Fibroblast of gingiva (primary cell): ENCODE data around the gene CTSE.
"Not testable (repeated sequence)": the region's sequence is repeated elsewhere in the genome, so short reads cannot be mapped to it uniquely, and the experiment has no call there.

Experiments used
- DNase-seq: peaks from one replicate; pipeline ENCODE4 v3.0.0-alpha.2; 2011; ENCODE audit warnings: low read depth

Gene CTSE

GRCh38 chr1:206023695-206024094 lies at the start of gene CTSE:
CTSE (minus strand) TSS chr1:206023895; CDS start chr1:206023791, 104 bp downstream.
- DNase-seq = no peak

- DNase-seq = no peak
These were observed 47.1 kb upstream of the CTSE start for GRCh38 chr1:206070627-206071304.

GRCh38 chr1:206068314-206068713 lies 44.6 kb upstream of the CTSE start:
- DNase-seq = no peak

- DNase-seq = no peak
These were observed 44.0 kb upstream of the CTSE start for GRCh38 chr1:206067486-206068227.

GRCh38 chr1:206066479-206067171 lies 42.9 kb upstream of the CTSE start:
- no peak for DNase-seq

GRCh38 chr1:206065547-206066145 lies 42.0 kb upstream of the CTSE start:
- DNase-seq = no peak

GRCh38 chr1:206064501-206064900 lies 40.8 kb upstream of the CTSE start:
- not testable (repeated sequence) for DNase-seq

- not testable (repeated sequence) for DNase-seq
These were observed 40.3 kb upstream of the CTSE start for GRCh38 chr1:206064001-206064400.

GRCh38 chr1:206062464-206062863 lies 38.8 kb upstream of the CTSE start:
- no peak for DNase-seq

- no peak for DNase-seq
These were observed 37.1 kb upstream of the CTSE start for GRCh38 chr1:206060844-206061243.

- DNase-seq = no peak
These were observed 35.7 kb upstream of the CTSE start for GRCh38 chr1:206059355-206059915.

GRCh38 chr1:206058927-206059292 lies 35.2 kb upstream of the CTSE start:
- no peak for DNase-seq

- not testable (repeated sequence) for DNase-seq
These were observed 34.7 kb upstream of the CTSE start for GRCh38 chr1:206058289-206058926.

- DNase-seq = not testable (repeated sequence)
These were observed 32.1 kb upstream of the CTSE start for GRCh38 chr1:206055639-206056323.

- not testable (repeated sequence) for DNase-seq
These were observed 31.5 kb upstream of the CTSE start for GRCh38 chr1:206055069-206055625.

GRCh38 chr1:206053616-206054015 lies 29.9 kb upstream of the CTSE start:
- DNase-seq = not testable (repeated sequence)

GRCh38 chr1:206052919-206053610 lies 29.4 kb upstream of the CTSE start, which contains the start of gene RHEX:
RHEX (plus strand) TSS chr1:206053173; CDS start chr1:206097829, 44,656 bp downstream.
- not testable (repeated sequence) for DNase-seq

GRCh38 chr1:206052231-206052865 lies 28.7 kb upstream of the CTSE start:
- DNase-seq = not testable (repeated sequence)

GRCh38 chr1:206050655-206051235 lies 27.1 kb upstream of the CTSE start:
- DNase-seq = no peak
